HG03045 (cell line): Measurements from ENCODE around the gene OSBPL6.
"Not testable (repeated sequence)": the region's sequence is repeated elsewhere in the genome, so short reads cannot be mapped to it uniquely, and the experiment has no call there.

Experiments
- ATAC-seq: cut with Tn5 transposase; IDR thresholded peaks from one replicate; pipeline ENCODE4 v1.9.1; 2021; ENCODE audit warnings: mild to moderate bottlenecking, moderate library complexity; ENCODE audit not compliant: unreplicated experiment

The OSBPL6 gene

GRCh38 chr2:178197791-178198190, 3.5 kb downstream of the OSBPL6 start:
- no peak for ATAC-seq

DNA sequence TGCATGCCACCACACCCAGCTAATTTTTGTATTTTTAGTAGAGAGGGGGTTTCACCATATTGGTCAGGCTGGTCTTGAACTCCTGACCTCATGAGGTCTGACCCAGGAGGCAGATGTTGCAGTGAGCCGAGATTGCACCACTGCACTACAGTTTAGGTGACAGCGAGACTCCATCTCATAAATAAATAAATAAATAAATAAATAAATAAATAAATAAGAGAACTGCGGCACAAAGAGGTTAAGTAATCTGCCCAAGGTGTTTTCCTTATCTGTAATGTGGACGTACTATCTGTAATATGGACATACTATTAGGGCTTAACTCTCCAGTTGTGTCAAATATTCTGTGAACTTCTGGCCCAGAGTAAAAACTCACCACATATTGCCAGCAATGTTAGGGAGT, 4.1 kb downstream of the OSBPL6 start:
- ATAC-seq: not testable (repeated sequence)

- no peak for ATAC-seq
These were observed 5.0 kb downstream of the OSBPL6 start for GRCh38 chr2:178199334-178199733.

DNA sequence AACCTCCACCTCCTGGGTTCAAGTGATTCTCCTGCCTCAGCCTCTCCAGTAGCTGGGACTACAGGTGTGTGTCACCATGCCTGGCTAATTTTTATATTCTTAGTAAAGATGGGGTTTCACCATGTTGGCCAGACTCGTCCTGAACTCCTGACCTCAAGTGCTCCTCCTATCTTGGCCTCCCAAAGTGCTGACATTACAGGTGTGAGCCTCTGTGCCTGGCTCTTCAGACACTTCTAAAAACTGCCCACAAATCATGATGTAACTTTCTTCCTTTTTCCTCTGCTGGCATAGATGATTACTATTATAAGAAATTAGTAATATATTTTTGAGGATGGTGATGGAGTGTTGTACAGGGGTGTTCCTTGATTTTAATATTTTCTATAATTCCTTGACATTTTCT, 6.0 kb downstream of the OSBPL6 start:
- no peak for ATAC-seq

DNA sequence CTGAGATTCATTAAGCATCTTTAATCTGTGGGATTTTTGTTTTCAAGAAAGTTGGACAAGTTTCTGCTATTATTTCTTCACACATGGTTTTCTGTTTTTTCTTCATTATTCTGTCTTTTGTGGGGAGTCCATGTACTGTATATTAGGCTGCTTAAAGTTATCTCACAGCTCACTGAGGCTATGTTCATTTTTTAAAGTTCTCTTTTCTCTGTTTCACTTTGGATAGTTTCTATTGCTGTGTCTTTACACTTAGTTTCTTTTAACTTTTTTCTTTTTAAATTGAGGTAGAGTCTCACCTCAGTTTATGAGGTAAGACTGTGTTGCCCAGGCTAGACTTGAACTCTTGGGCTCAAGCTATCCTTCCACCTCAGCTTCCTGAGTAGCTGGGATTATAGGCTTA, 8.6 kb downstream of the OSBPL6 start:
- no peak for ATAC-seq

- no peak for ATAC-seq
These were observed 10.7 kb downstream of the OSBPL6 start for GRCh38 chr2:178204977-178205376.

GRCh38 chr2:178205853-178206521, 11.7 kb downstream of the OSBPL6 start:
- ATAC-seq: no peak

DNA sequence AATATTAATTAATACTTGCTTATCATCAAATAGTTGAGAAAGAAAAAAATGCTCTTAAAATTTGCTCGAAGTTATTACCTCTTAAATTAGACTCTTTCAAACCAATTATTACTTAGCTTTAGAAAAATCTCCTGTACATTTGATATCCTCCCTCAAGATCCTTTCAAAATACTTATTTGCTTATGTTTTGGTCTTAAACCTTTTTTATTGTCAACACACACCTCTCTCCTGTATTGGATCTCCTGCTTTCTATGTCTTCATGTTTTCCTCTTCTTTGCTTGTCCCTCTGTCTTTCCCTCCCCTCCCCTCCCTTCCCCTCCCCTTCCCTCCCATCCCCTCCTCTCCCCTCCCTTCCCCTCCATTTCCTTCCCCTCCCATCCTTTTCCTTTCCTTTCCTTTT, 14.0 kb downstream of the OSBPL6 start:
- no peak for ATAC-seq

DNA sequence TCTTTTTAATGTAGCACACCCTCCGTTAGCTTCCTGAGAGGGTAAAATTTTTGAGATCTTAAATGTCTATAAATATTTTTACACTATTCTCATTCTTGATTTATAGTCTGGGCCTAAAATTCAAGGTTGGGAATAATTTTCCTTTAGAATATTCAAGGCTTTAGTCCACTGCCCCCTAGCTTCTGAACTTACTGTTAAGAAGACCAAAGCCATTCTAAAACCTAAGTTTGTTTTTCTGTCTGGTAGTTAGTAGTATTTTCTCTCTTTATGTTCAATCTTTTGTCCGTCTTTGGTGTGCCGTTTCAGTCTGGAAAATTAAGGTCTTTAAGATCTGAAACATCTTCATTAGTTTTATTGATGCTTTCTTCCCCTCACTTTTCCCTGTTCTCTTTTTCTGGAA, 14.5 kb downstream of the OSBPL6 start:
- ATAC-seq: no peak

GRCh38 chr2:178211460-178211859, 17.1 kb downstream of the OSBPL6 start:
- no peak for ATAC-seq

- ATAC-seq: no peak
These were observed 17.6 kb downstream of the OSBPL6 start for GRCh38 chr2:178211943-178212342.

GRCh38 chr2:178213991-178214390, 19.7 kb downstream of the OSBPL6 start:
- ATAC-seq: no peak

- ATAC-seq: no peak
These were observed 24.9 kb downstream of the OSBPL6 start for GRCh38 chr2:178219247-178219646.

DNA sequence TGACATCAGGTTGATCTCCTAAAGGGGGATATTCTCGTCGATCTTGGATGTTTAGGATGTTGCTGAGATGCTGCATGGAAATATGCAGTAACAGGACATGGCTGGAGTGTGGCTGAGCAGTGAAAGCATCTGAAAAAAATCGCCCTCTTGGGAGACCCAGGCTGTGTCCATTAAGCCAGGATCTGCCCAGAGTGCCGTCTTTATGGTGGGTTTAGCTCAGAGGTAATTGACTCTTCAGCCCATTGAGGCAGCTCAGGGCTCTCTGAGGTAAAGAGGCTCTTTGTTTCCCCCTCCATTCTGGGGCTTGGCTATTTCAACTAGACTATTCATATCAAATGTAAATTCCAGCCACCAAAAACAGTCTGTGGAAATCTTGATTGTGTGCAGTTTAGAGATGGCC, 26.5 kb downstream of the OSBPL6 start:
- no peak for ATAC-seq

GRCh38 chr2:178221556-178221955, 27.2 kb downstream of the OSBPL6 start:
- no peak for ATAC-seq

- ATAC-seq: no peak
These were observed 29.5 kb downstream of the OSBPL6 start for GRCh38 chr2:178223806-178224205.

- no peak for ATAC-seq
These were observed 30.9 kb downstream of the OSBPL6 start for GRCh38 chr2:178225006-178225805.

DNA sequence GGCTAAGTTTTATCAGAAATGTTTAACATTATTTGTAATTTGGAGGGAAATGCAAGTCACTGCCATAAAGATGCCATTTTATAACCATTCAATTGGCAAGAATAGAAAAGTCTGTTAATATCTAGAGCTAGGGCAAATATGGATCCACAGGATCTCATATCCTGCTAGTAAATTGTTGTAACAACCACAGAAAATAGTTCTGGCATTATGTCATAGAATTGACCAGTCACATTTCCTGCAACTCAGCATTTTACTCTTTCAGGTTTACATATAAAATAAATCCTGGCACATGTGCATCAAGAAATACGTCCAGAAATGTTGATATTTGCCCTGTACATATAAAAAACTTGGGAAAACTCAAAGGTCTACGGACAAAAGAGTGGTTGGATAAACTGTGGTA, 32.9 kb downstream of the OSBPL6 start:
- ATAC-seq: no peak

DNA sequence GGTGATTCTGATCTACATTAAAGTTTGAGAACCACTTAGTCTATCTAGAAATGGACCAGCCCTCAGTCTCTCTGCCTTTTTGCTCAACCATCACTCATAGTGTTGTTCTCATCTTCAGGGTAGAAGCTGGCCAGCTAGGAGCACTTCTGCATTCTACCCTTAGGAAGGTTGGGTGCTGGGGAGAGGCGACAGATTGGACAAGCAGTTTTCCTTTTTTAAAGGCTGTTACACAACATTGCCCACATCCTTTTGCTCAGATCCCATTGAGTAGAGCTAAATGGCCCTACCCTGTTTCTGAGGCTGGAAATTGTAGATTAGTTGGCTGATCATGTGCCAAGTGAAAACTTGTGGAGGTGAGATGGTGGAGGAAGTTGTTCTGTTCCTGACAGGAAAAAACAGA, 35.6 kb downstream of the OSBPL6 start:
- no peak for ATAC-seq

DNA sequence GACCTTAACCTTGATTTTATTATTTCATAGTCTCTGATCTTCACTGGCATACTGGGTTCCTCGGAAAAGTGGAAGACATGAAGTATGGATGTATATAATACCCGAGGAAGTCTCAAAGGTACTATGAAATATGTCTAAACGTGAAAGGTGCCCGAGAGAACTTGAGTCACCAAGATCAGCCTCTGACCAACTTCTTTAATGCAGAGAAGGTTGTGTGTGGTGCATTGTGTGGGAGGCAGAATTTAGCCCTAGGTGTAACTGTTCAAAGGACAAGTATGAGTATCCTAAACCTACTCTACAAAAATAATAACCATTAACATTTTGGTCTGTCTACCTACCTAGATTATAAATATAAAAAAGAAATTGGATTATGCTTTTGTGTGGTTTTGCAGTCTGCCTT, 36.1 kb downstream of the OSBPL6 start:
- no peak for ATAC-seq

GRCh38 chr2:178233428-178233827, 39.1 kb downstream of the OSBPL6 start:
- ATAC-seq: no peak

GRCh38 chr2:178234648-178235047, 40.3 kb downstream of the OSBPL6 start:
- ATAC-seq: no peak
